Daoy (cell line): ENCODE data around the gene TMEM161A. TPM values are rescaled to one million over a fixed set of nuclear protein-coding genes. Genes with fewer than 3 reads are reported as not detected.
"Not testable (repeated sequence)": the region's sequence is repeated elsewhere in the genome, so short reads cannot be mapped to it uniquely, and the experiment has no call there.

Experiments used
- DNase-seq: peaks from one replicate; pipeline ENCODE4 v3.0.0-alpha.2; 2015; ENCODE audit warnings: low read depth
- total RNA-seq: library from RNA; depleted of rRNA; stranded (reverse); fragments of >200 nt; shearing (Covaris generic); gene quantifications from 2 replicates; pipeline ENCODE4 v1.2.3, GENCODE V29; 2014; rRNA removed

TMEM161A gene
- 26.7 and 35.8 TPM in 2 replicates for total RNA-seq

GRCh38 chr19:19138109-19138981, at the start of gene TMEM161A:
TSS of gene TMEM161A (minus strand) at chr19:19138478. CDS start at chr19:19138428, 50 bp downstream.
- peak; percentile 99 for DNase-seq

- DNase-seq: no peak
Measured at GRCh38 chr19:19186742-19187141, 48.5 kb upstream of the TMEM161A start.

- peak; percentile 53 for DNase-seq
Measured at GRCh38 chr19:19185853-19186740, 47.8 kb upstream of the TMEM161A start.

GRCh38 chr19:19181488-19181998, 43.3 kb upstream of the TMEM161A start:
- DNase-seq: no peak

GRCh38 chr19:19179548-19180441, 41.5 kb upstream of the TMEM161A start:
- peak; percentile 52 for DNase-seq

- peak; percentile 27 for DNase-seq
Measured at GRCh38 chr19:19176950-19177349, 38.7 kb upstream of the TMEM161A start.

GRCh38 chr19:19173243-19173642, 35.0 kb upstream of the TMEM161A start:
- not testable (repeated sequence) for DNase-seq

GRCh38 chr19:19171821-19172532, 33.7 kb upstream of the TMEM161A start:
- DNase-seq: peak; percentile 23

GRCh38 chr19:19170873-19171672, 32.8 kb upstream of the TMEM161A start:
- no peak for DNase-seq

GRCh38 chr19:19170053-19170872, 32.0 kb upstream of the TMEM161A start, which contains the start of gene MEF2B:
TSS of gene MEF2B (minus strand) at chr19:19170263. CDS start at chr19:19150735, 19,528 bp downstream.
- peak; percentile 86 for DNase-seq

GRCh38 chr19:19169236-19170052, 31.2 kb upstream of the TMEM161A start:
- DNase-seq: no peak

- DNase-seq: no peak
Measured at GRCh38 chr19:19167612-19168011, 29.3 kb upstream of the TMEM161A start.

GRCh38 chr19:19165396-19165795, 27.1 kb upstream of the TMEM161A start:
- no peak for DNase-seq

- DNase-seq: no peak
Measured at GRCh38 chr19:19162495-19162894, 24.2 kb upstream of the TMEM161A start.

GRCh38 chr19:19160461-19161035, 22.3 kb upstream of the TMEM161A start:
- DNase-seq: no peak

GRCh38 chr19:19159534-19159933, 21.3 kb upstream of the TMEM161A start:
- DNase-seq: no peak

- no peak for DNase-seq
Measured at GRCh38 chr19:19157808-19158207, 19.5 kb upstream of the TMEM161A start.
